Muscle of back (tissue), 13 donors: ENCODE measurements around the gene DDX52. TPM values are rescaled to one million over a fixed set of nuclear protein-coding genes. Genes with fewer than 3 reads are reported as not detected.
"Not testable (repeated sequence)": the region's sequence is repeated elsewhere in the genome, so short reads cannot be mapped to it uniquely, and the experiment has no call there.

Source experiments
- DNase-seq, 3 donors: peaks; one replicate each; pipeline versions ENCODE4 v3.0.0 to v3.0.0-alpha.2; 2013
- long read RNA-seq, 9 donors: transcript quantifications; one replicate each; lab custom pipeline, GENCODE V29; 2026
- polyA plus RNA-seq, 10 donors: library from polyadenylated mRNA; unstranded; fragments of 120-200 nt; gene quantifications; one replicate each; pipeline ENCODE4 v1.2.1, GENCODE V29; 2013; ENCODE audit not compliant: insufficient read length in 10 of 10

DDX52 gene, protein sequence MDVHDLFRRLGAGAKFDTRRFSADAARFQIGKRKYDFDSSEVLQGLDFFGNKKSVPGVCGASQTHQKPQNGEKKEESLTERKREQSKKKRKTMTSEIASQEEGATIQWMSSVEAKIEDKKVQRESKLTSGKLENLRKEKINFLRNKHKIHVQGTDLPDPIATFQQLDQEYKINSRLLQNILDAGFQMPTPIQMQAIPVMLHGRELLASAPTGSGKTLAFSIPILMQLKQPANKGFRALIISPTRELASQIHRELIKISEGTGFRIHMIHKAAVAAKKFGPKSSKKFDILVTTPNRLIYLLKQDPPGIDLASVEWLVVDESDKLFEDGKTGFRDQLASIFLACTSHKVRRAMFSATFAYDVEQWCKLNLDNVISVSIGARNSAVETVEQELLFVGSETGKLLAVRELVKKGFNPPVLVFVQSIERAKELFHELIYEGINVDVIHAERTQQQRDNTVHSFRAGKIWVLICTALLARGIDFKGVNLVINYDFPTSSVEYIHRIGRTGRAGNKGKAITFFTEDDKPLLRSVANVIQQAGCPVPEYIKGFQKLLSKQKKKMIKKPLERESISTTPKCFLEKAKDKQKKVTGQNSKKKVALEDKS
- polyA plus RNA-seq: 10 to 100 TPM; 14.3 to 25.6 (median 18.8) TPM
- long read RNA-seq, donor 1, full-length matches to known transcripts: 5 of 17 reads
- long read RNA-seq, donor 1, partial matches to known transcripts: 12 of 17 reads
- long read RNA-seq, donor 1, other reads (novel, unspliced or antisense): 0 of 17 reads
- long read RNA-seq, donor 2, full-length matches to known transcripts: 2 of 2 reads
- long read RNA-seq, donor 2, partial matches to known transcripts: 0 of 2 reads
- long read RNA-seq, donor 2, other reads (novel, unspliced or antisense): 0 of 2 reads
- long read RNA-seq, donor 3: 0 reads
- long read RNA-seq, donor 4, full-length matches to known transcripts: 1 of 1 reads
- long read RNA-seq, donor 4, partial matches to known transcripts: 0 of 1 reads
- long read RNA-seq, donor 4, other reads (novel, unspliced or antisense): 0 of 1 reads
- long read RNA-seq, donor 5, full-length matches to known transcripts: 3 of 3 reads
- long read RNA-seq, donor 5, partial matches to known transcripts: 0 of 3 reads
- long read RNA-seq, donor 5, other reads (novel, unspliced or antisense): 0 of 3 reads
- long read RNA-seq, donor 6, full-length matches to known transcripts: 3 of 3 reads
- long read RNA-seq, donor 6, partial matches to known transcripts: 0 of 3 reads
- long read RNA-seq, donor 6, other reads (novel, unspliced or antisense): 0 of 3 reads
- long read RNA-seq, donor 7, partial matches to known transcripts: 6 of 6 reads
- long read RNA-seq, donor 7, other reads (novel, unspliced or antisense): 0 of 6 reads
- long read RNA-seq, donor 8: 0 reads
- long read RNA-seq, donor 9, full-length matches to known transcripts: 1 of 1 reads
- long read RNA-seq, donor 9, partial matches to known transcripts: 0 of 1 reads
- long read RNA-seq, donor 9, other reads (novel, unspliced or antisense): 0 of 1 reads

DNA sequence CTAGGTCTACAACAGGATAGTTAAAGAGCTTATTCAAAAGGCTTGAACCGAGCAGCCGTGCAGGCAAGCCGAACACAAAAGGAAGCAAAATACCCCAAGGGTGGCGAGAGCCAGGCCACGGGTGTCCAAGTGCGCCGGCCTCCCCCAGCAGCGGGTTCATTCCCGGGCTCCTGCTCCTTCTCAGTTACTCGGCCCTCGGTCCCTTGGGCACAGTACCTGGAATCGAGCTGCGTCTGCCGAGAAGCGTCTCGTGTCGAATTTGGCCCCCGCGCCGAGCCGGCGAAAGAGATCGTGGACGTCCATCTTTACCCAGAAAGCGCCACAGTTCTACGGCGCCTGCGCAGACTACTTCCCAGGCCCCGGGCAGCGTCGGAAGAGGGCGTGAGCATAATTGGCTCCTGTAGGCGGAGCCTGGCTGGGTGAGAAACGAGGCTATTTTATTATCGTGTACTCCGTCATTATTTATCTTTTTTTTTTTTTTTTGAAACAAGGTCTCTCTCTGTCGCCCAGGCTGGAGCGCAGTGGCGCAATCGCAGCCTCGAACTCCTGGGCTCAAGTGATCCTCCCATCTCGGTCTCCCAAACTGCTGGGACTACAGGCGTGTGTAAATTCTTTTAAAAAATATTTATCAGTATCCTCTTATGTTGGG lies at the start of gene DDX52:
Gene DDX52 (minus strand): TSS at position 329 of the 649 bp plus-strand sequence. CDS start 26 bp downstream, at position 303.
- DNase-seq: peak; percentile 90 to 97 (median 94)

DNA sequence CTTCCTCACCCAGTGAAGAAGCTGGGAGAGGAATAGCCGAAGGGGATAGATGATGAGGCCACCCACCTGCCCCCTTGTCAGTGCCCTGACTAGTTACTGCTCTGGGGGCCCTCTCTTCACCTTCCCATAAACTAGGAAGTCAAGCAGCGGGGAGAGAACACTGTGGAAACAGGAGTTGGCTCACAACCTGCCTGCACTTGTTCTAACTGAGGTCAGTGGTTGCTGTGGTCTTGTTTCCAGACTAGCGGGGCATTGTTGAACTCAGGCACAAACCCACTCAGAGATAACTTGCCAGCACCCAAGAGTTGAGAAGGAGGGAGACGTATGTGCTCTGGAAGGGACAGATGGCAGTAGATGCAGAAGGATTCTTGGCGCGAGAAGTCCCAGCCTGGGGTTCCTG lies 48.6 kb upstream of the DDX52 start:
- no peak for DNase-seq

DNA sequence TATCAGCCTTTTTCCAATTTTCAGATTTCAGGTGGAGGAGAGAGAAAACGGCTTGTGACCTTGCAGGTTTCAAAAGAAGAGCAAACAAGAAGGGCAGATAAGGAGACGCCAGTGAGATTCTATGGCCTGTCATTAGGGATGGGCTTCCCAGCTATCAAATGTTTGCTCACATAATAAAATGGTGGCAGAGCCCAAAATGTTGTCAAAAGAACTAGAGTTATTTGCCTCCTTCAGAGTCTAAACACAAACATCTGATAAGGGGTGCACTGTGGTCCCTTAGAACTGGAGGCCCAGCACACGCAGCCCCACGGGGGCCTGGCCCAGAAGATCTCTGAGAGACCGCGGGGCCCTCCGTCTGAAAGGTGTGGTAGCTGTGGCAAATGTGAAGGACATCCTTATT lies 46.1 kb upstream of the DDX52 start:
- DNase-seq: no peak

DNA sequence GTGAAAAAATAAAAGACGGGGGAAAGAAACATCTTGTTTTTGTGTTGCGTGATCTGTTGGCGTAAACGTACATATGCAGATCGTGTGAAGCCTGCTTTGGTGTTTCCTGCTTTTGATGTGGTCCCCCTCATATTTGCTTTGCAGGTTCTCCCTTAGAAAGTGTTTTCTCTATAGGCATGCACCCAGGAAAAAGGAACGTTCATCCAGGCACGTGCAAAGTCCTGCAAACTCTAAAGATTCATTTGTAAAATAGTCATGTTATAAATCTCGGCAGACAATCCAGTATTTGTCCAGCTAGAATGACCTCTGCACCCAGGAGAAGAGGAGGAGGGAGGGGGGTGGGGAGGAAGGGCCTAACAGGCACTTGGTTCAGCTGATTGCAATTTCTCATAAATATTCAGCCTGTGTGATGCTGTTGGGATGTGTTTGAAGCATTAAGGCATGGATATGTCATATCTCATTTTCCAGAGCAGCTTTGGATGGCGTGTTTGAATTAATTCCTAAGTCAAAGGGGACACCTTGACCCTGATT lies 40.3 kb upstream of the DDX52 start:
- DNase-seq: no peak

DNA sequence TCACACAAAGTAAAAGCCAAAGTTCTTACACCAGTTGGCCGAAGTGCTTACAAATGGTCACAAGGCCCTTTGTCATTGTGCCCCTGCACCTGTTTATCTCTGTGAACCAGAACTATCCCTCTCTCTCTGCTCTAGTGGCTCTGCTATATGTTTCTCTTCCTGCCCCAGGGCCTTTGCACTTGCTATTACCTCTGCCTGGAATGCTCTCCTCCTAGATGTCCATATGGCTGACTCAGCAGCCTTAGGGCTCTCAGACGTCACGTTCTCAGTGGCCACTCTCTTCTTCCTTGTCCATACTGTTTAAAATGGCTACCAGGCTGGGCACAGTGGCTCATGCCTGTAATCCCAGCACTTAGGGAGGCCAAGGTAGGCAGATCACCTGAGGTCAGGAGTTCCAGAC lies 38.8 kb upstream of the DDX52 start:
- DNase-seq: no peak

DNA sequence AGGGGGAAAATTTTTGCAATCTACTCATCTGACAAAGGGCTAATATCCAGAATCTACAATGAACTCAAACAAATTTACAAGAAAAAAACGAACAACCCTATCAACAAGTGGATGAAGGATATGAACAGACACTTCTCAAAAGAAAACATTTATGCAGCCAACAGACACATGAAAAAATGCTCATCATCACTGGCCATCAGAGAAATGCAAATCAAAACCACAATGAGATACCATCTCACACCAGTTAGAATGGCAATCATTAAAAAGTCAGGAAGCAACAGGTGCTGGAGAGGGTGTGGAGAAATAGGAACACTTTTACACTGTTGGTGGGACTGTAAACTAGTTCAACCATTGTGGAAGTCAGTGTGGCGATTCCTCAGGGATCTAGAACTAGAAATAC lies 36.7 kb upstream of the DDX52 start:
- not testable (repeated sequence) for DNase-seq

DNA sequence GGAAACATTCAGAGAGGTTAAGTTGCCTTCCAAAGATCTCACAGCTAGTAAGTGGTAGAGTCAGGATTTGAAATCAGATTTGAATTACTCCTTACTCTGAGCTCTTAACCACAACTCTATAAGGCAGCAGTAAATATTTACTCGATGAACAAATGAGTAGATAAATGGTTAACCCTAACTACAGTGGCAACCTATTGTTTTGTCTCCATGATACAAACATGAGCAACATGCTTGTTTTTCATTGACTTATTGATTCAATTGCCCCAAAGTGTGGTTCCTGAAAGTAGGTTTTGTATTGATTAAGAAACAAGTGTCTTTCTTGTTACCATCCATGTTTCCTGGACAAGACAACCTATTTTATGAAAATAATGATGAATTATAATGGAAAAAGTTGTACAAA lies 34.8 kb upstream of the DDX52 start:
- no peak for DNase-seq

DNA sequence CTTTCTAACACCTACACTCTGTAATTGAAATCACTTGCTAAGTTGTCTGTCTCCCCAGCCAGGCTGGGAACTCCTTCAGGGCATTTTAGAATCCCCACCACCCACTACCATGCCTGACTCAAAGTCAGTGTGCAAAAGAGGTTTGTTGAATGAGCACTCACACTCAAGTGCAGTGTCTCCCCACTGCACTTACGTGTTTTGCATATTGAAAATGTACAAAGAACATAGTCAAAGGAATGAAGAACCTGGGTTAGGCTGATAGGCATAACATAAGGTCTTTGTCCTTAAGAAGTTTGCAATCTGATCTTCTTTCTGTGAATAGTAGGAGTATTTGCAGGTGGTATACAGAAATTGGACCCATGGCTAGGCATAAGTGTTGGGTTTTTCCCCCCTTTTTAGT lies 33.8 kb upstream of the DDX52 start:
- DNase-seq: no peak

DNA sequence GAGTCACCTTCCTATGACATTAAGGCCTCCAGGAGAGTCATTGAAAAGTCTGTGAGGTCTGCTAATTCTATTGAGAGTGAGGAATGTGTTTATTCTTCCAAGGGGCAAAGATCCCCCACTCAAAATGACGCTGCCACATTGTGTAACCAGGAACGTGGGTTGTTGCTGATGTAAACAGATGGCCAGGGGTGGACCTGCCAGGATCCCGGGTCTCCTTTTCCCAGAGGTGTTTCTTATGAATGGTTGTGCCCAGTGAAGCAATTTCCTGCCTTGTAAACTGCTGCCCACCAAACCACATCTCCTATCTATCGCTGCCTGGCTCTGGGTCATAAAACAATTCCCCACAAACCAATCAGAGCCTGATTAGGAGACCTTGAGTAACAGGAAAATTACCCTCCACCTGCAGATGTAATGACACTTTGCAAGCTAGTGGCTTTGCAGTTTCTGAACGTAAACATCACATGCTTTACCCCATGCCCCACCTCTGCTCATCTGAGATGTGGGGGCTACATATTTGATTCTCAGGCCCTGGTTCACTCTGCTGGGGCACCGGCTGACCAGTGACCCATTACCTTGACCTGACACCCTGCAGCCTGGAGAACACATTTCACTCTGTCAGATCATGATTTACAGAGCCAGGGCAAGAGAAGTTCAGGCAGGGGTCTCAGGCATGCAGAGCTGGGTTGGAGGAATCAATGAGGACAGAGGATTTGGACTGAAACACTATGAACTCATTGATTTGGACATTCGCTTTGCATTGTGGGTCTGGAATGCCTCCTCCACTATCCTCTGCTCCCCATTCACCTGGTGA lies 33.1 kb upstream of the DDX52 start:
- DNase-seq: no peak

DNA sequence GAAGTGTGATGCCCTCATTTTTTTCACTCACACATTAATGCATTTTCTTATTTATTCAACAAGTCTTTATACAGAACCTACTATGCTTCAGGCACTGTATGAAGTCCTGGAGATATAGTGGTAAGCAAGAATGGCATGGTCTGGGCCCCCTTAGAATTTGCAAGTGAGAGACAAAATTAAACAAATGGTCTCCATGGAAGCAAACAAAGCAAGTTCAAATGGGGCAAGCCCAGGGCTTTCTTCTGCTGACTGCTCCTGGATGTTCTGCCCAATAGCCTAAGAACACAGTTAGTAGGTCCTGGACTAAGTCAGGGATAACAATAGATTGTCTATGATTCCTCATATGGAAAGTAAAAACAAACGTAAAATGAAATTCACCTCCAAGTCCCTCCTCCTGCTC lies 31.3 kb upstream of the DDX52 start:
- no peak for DNase-seq

DNA sequence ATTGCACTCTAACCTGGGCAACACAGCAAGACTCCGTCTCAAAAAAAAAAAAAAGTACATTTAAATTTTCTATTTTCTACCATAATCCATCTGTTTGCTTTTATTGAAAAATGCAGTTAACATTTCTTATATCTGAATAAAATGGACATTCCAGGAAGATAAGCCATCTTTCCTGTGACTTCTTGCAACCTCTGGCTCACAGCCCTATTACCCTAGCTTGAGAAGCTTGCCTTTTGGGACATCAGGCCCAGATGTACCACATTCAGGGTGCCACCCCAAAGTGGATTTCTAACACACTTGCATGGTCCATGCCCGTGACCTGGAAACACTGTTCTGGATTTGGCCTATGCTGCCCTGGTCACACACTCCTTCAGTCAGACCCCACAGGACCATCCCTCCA lies 30.1 kb upstream of the DDX52 start:
- DNase-seq: no peak

DNA sequence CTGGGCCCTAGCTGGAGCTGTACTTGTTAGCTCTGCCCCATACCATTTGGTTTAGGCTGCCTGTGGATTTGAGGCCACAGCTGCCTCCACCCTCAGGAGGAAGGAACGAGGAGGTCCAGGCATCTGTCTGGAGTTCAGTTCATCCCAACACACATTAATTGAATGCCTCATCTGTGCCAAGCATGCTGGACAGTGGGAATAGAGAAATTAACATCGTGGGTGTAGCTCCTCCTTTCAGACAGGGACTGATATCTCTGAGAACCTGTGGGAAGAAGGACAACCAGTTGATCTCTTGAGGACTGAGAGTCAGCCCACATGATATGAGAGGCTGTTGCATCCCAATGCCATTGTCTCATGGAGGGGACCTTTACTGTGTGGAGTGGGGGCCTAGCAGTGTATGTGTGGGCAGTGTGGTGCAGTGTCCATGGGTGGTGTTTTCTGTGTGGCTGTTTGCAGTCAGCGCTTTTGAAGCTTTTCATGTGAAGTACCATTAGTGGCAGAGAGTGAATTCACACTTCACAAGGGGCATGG lies 29.4 kb upstream of the DDX52 start:
- DNase-seq: no peak

DNA sequence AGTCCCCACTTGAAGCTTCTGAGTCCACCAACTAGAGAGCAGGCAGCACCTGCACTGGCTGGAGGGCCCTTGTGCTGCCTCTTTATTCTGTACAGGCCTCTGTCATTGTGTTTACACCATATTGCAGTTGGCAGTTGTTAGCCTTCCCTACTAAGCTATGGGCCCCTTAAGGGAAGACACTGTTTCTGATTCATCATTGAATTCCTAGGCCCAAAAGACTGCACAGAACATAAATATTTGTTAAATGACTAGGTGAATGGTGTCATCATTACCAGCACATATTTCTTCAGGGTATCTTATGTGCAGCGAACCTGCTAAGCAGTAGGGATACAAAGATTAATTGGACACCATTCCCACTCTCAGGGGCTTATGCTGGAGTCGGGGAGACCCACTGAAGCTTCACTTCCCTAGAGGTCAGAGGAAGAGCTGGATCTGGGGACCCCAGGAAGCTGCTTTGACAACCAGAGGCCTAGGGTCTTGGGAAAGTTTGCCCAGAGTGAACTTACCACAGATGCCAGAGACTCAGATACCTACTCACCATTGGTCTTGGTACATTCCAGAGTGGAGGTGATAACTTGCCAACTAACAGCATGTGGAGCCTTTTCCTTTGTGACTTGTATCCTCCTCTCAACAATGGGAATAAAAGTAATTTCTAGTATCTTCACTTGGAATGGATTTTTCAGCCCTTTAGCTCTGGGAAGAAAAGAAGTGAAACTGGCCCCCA lies 28.7 kb upstream of the DDX52 start:
- DNase-seq: peak in 1 of 3 donors; percentile 81

DNA sequence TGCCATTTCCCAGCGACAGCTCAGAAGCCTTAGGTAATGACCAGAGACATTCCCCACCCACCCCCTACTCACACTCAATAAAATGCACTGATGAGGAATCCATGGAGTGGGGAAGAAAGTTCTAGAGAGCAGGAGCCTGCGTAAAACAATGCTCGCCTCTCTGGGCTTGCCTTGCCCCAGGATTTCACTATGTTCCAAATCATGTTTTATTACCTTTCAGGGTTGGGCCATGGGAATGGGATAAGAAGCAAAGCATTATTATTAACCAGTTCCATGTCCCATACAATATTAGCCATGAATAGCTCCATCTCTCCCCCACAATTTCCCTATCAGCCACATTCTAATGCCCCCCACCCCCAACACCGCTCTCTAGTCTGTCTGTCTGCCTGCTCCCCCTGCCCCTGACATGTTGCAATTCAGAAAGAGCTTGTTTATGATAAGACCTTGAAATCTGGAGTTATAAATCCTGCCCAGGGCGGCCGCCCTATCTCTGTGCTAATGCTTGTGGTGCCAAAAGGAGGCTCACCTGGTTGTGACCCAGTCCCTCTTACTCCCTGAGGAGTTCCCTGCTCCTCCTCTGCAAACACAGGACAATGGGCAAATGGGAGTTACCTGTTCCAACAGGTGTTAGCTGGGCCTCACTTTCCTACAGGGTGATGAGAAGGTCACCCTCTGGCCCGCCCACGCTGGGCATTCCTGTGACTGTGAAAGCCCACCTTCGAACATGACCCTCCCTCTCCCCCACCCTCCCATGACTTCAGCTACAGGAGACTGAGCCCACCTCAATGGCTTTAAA lies 28.0 kb upstream of the DDX52 start:
- DNase-seq: no peak

DNA sequence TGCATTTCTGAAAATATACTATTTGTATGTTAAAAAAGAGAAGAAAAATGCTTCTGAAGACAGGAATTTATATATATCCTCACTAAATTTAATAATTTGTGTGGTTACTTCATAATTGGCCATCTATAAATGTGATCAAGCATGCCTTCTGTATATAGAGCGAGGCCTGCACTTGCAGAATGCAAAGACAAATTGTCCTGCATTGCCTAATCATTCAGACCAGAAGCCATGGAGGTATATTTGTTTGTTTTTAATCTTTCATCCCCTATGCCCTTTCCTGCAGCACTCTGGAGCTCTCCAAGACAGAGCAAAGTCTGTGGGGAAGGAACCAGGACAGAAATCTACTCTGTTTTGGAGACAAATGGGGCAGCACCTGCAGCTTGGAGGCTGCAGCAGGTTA lies 23.8 kb upstream of the DDX52 start:
- DNase-seq: no peak

DNA sequence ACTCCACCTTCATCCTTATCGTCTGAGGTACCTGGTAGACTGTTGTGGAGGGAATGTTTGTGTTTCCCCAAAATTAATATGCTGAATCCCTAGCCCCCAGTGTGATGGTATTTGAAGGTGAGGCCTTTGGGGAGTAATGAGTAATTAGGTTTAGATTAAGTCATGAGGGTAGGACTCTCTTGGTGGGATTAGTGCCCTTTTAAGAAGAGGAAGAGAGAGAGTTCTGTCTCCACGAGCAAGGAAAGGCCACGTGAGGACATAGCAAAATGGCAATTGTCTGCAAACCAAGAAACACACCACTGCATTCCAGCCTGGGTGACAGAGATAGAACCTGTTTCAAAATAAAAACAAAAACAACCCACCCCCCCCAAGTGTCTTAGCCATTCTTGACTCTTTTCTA lies 21.0 kb upstream of the DDX52 start:
- DNase-seq: no peak

DNA sequence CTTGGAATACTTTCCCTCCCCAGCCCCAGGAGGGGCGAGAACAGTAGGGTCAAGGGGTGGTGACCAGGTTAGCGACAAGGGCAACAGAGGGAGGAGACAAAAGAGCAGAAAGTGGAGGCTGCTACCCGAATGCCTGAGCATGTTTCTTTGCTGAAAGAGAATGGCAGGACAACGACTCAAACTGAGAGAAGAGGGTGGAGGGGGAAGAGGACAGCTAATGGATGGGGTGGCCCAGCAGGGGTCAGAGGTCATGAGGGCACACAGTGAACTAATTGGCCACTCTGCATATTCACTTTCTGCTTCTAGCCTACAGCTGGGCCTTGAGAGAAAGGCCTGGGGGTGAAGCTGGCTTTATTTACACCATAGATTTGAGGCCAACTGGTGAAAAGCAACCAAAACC lies 19.1 kb upstream of the DDX52 start:
- no peak for DNase-seq
